ENCODE data around the gene SERTM2.

Gene SERTM2

DNA sequence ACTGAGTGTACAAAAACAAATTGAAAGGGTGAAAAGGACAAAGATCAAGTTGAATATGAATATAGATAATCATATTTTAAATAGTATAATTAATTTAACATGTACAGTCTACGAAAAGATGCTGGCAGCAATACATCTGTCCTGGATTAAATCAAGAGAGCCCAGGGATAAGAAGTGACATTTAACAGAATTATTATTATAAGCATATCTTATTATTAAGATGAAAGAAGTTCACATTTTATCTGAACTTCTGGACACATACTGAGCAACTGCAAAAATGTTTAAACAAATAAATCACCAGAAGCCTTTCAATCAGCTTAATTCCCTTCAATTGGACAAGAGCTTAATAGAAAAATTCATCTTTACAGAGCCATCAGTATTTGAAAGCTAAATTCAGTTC is 50.4 kb downstream of the SERTM2 start:
- DNase-seq: no peak

DNA sequence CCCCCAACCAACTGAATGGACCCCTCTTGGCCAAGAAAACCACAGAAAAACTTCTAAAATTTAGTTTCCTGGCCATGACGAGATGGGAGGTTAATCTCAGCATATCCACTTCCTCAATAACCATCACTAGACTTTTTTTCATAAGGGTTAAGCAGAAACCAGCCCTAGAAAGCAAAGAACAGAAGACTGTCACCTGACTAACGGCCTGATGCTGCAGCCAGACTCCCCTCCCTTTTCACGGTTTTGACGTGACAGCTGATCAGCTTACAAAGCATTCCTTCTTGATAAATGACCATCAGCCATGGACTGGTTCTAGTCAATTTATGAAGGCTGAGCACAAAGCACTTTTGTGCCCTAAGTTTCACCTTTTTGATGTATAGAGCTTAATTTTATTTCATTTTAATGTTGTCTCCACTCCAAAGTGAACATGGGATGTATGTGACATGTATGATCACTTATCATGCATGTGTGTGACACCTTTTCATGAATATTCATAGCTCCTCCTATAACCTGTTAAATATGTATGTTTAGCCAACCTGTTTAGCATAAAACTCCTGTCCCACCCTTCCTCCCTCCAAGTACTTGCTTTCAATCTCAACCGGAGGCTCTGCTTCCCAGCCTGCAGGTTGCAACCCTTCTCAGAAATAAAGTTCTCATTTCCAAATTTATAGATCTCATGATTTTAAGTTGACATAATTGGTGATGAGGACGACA is 56.3 kb downstream of the SERTM2 start:
- DNase-seq: no peak

- peak; percentile 51 for DNase-seq
Measured at GRCh38 chrX:111568354-111568753, 56.9 kb downstream of the SERTM2 start.

DNA sequence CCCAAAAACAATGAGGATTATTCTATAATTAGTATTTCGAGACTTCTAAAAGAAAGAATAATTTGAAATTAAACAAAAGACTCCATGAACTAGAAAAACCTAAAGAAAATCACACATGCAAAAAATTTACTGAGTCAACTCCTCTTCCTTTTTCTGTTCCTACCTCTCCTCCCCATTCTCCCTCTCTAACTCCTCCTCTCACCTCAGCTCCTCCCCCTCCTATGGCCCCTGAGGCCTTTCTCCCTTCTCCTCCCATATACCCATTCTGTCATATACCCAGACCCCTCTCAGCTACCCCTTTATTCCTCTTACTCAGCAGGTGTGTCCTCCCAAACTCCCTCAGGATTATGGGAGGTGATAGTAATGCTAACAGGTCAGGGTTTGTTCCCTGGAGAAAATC is 57.4 kb downstream of the SERTM2 start:
- DNase-seq: no peak

All from NCI-H82 (cell line).